Ishikawa (cell line): Measurements from ENCODE around the gene TENM3.

ENCODE experiments used
- CREB1 ChIP-seq: IDR thresholded peaks from 2 replicates; pipeline ENCODE4 v1.6.1; 2012; ENCODE audit warnings: low read depth
- EGR1 ChIP-seq: IDR thresholded peaks from 2 replicates; pipeline ENCODE4 v1.6.1; 2012
- FOXM1 ChIP-seq: IDR thresholded peaks from 2 replicates; pipeline ENCODE4 v1.6.1; 2012; ENCODE audit warnings: low read depth, borderline replicate concordance

DNA sequence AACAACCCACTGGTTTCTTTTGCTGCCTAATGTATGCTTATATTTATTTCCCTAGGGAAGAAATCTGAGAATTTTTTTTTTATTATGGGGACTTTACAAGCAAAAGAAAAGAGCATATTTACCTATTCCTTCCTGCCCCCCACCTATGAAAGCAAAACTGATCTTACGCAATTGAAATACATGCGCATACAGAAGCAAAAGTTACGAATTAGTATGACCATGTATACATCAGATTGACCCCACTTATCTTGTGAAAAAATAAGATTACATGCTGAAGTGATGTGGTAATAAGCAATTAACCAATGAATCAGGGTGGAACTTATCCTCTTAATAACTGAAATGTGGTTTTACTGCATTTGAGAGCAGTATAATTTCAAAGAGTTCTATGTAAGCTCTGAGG, 151.0 kb downstream of the TENM3 start:
- no peak for TF ChIP-seq CREB1
- TF ChIP-seq FOXM1: no peak
- no peak for TF ChIP-seq EGR1
